GM12801 (cell line): ENCODE results near the gene ADCYAP1R1.

ENCODE experiments used
- CTCF ChIP-seq: IDR thresholded peaks from one replicate; pipeline ENCODE4 v1.5.1; 2011; ENCODE audit warnings: control low read depth; ENCODE audit not compliant: insufficient read length; ENCODE audit errors: extremely low read depth

ADCYAP1R1 gene

GRCh38 chr7:31122649-31123058 is 70.5 kb downstream of the ADCYAP1R1 start:
- no peak for TF ChIP-seq CTCF

GRCh38 chr7:31123321-31123720 is 71.2 kb downstream of the ADCYAP1R1 start:
- TF ChIP-seq CTCF = no peak

- TF ChIP-seq CTCF = no peak
These were observed 71.6 kb downstream of the ADCYAP1R1 start for GRCh38 chr7:31123726-31124125.

GRCh38 chr7:31125171-31125570 is 73.1 kb downstream of the ADCYAP1R1 start:
- no peak for TF ChIP-seq CTCF

- no peak for TF ChIP-seq CTCF
These were observed 74.9 kb downstream of the ADCYAP1R1 start for GRCh38 chr7:31126976-31127375.

- TF ChIP-seq CTCF = no peak
These were observed 77.0 kb downstream of the ADCYAP1R1 start for GRCh38 chr7:31129067-31129466.

GRCh38 chr7:31133497-31133896 is 81.4 kb downstream of the ADCYAP1R1 start:
- no peak for TF ChIP-seq CTCF
